ENCODE results near the gene GTF2F2. TPM values are rescaled to one million over a fixed set of nuclear protein-coding genes. Genes with fewer than 3 reads are reported as not detected.

Gene GTF2F2
- total RNA-seq, 1 donor from 2014 or later: 14.8 TPM

GRCh38 chr13:45209229-45209628 lies 88.9 kb downstream of the GTF2F2 start:
- no peak for DNase-seq (ENCODE audit: low spot score)

- DNase-seq (ENCODE audit: low spot score): no peak
Measured at GRCh38 chr13:45215392-45216077, 95.2 kb downstream of the GTF2F2 start.

- no peak for DNase-seq (ENCODE audit: low spot score)
Measured at GRCh38 chr13:45216193-45216592, 95.9 kb downstream of the GTF2F2 start.

GRCh38 chr13:45218689-45219088 lies 98.4 kb downstream of the GTF2F2 start:
- no peak for DNase-seq (ENCODE audit: low spot score)

GRCh38 chr13:45219123-45219891 lies 99.0 kb downstream of the GTF2F2 start:
- no peak for DNase-seq (ENCODE audit: low spot score)

- no peak for DNase-seq (ENCODE audit: low spot score)
Measured at GRCh38 chr13:45219938-45220375, 99.6 kb downstream of the GTF2F2 start.

GRCh38 chr13:45220403-45220802 lies 100.1 kb downstream of the GTF2F2 start:
- no peak for DNase-seq (ENCODE audit: low spot score)

DNA sequence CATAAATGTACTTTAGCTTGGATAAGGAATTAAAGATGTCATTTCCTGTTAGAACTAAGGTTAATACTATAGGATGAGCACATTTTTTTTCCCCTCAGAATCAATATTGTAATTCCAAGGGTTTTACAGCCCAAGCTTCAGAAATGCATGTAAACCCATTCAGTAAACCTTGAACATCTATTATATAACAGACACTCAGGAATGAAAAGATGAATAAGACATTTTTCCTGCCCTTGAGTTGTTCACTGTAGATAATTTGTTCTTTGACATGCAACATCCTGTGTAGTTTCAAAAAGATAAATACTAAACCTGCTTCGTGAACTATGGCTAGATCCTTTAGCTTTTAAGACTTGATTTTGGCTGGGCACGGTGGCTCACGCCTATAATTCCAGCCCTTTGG lies 102.2 kb downstream of the GTF2F2 start:
- DNase-seq (ENCODE audit: low spot score): no peak

DNA sequence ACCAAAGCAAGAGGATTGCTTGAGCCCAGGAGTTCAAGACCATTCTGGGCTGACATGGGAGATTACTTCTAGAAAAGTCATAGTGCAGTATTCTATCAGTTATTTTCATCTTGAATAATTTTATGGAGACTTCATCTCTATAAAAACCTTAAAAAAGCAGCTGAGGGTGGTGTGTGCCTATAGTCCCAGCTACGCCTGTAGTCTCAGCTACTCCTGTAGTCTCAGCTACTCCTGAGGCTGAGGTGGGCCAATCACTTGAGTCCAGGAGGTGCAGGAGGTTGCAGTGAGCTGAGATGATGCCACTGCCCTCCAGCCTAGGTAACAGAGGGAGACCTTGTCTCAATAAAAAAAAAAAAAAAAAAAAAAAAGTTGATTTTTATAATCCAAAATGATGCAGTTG lies 102.6 kb downstream of the GTF2F2 start:
- DNase-seq (ENCODE audit: low spot score): no peak

- no peak for DNase-seq (ENCODE audit: low spot score)
Measured at GRCh38 chr13:45224176-45224575, 103.9 kb downstream of the GTF2F2 start.

GRCh38 chr13:45225370-45225769 lies 105.1 kb downstream of the GTF2F2 start:
- no peak for DNase-seq (ENCODE audit: low spot score)

DNA sequence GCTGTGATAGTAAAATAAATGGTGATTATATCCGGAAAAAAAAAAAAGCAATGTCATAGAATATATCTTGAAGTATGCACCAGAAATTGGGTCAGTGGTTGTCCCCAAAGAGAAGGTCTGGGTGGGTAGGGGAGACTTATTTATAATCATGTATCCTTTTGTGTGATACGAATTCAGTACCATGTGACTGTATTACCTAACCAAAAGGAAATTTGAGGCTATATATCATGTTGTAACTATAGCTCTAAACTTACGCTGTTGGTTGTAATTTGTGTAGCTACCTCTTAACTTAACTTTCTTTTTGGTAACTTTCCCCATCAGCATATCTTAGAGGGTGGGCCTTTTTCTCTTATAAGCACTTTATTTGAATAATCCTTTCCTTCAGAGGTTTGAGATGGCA lies 105.7 kb downstream of the GTF2F2 start:
- DNase-seq (ENCODE audit: low spot score): no peak

DNA sequence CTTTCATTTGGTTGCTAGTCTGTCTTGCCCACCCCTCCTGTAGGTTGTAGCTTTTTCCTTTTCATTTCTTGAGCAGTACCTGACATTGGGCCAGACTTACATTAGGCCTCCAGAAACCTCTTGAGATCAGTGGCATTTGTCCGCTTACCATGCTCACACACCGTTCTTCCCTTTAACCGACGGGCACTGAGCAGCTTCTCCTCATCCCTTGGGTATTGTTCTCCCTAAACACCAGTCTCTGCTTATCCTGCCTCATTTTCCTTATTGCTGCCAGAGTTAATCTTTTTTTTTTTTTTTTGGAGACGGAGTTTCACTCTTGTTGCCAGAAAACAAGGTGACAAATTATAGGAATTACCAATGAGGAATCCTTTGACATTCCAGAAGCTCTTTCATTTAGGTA lies 107.7 kb downstream of the GTF2F2 start:
- no peak for DNase-seq (ENCODE audit: low spot score)

- no peak for DNase-seq (ENCODE audit: low spot score)
Measured at GRCh38 chr13:45229172-45229571, 108.9 kb downstream of the GTF2F2 start.

- no peak for DNase-seq (ENCODE audit: low spot score)
Measured at GRCh38 chr13:45231305-45231704, 111.0 kb downstream of the GTF2F2 start.

DNA sequence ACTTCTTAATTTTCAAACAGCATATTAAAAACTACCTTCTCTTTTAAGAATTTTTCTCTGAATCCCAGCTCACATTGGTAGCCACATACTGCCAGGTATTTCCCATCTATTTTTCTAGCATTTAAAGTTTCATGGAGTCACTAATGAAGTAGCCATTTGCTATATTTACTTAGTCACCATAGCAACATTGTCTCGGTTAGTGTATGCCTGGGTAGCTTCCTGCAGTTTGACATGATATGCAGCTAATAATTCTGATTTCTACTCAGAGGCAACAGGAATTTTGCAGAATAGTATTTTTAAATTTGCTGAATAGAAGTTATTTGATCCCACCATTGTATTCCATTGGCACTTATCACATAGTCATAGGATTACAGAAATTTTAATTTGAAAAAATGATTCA lies 111.4 kb downstream of the GTF2F2 start:
- DNase-seq (ENCODE audit: low spot score): no peak

DNA sequence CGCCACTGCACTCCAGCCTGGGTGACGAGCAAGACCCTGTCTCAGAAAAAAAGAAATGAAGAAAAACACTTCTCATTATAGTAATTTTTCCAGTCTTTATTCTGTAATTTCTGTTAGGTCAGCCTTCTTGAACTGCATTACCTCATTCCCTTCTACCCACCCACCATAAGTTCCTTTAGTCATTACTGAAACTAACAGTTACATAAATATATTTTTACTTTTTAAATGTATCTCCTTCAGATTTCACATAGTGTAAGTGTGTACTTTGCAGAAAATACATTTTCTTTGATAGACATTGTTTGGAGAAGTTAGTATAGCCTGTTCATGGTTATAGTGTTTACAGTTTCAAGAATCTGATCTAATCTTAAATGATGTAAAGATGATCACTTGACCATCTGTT lies 112.3 kb downstream of the GTF2F2 start:
- no peak for DNase-seq (ENCODE audit: low spot score)

DNA sequence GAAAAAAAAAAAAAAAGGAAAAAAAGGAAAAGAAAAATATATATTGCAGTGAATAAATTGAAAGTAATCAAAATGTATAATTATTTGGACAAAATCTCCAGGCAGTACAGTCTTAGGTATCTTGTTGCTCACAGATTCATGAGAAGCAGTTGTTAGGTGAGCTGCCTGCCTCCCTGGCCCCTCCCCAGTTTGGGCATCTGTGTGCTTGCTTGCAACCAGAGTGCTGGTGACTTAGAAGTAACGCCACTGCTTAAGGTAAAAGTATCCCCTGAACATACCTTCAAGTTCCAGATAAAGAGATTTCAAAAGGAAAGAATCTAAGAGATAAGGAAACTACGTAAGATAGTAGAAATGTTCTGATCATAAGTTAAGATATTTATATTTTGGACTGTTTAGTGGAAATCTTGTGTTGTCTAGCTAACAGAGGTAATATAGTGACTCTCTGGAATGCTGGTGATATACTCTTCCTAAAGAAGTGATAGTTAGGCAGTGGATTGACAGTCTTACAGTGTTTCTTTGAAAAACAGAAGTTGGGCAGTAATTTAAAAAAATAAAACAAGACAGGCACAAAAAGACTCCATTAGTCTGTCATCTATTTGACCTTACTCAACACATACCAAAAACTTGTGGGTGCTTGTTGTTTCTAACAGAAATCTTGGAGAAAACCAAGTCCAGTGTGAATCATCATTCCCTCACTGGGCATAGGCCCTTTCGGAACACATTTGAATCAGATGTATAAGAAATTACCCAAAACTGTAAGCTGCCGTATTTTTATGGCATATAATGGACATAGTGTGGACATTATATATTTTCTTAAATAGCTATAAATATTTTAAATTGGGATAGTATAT lies 118.9 kb downstream of the GTF2F2 start:
- DNase-seq (ENCODE audit: low spot score): no peak

GRCh38 chr13:45240143-45240542 lies 119.8 kb downstream of the GTF2F2 start:
- no peak for DNase-seq (ENCODE audit: low spot score)

DNA sequence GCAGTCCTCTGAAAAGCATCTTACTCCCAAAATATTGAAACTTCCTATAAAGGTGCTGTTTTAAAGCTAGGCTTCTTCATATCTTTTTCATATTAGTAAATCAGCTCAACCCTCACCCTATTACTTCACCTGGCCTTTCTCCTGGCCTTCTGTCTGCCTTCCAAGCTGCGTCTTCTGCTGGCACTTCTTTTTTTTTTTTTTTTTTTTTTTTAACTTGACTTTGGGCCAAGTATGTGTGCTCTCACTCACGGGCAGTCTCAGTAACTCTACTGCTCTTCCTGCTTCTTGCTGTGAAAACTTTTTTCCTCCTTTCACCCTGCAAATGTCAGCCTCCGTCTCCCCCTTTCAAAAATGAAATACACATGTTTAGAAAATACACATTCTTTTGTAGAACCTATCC lies 121.8 kb downstream of the GTF2F2 start:
- DNase-seq (ENCODE audit: low spot score): no peak

- DNase-seq (ENCODE audit: low spot score): no peak
Measured at GRCh38 chr13:45242524-45242923, 122.2 kb downstream of the GTF2F2 start.

DNA sequence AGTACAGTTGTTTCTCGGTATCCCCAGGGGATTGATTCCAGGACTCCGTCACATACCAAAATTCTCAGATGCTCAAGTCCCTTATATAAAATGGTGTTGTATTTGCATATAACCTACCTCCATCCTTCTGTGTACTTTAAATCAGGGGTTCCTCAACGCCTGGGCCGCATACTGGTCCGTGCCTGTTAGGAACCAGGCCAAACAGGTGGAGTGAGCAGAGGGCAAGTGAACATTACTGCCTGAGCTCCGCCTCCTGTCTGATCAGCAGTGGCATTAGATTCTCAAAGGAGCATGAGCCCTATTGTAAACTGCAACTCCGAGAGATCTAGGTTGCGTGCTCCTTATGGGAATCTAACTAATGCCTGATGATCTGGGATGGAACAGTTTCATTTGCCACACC lies 122.8 kb downstream of the GTF2F2 start:
- DNase-seq (ENCODE audit: low spot score): no peak
